MM.1S (cell line): ENCODE measurements around the gene FANCC.

Source experiments
- DNase-seq: peaks from one replicate; pipeline ENCODE4 v3.0.0-alpha.2; 2015
- H2AFZ ChIP-seq: fragments of 300-600 bp; sonication (generic); 2 replicates; pipeline ENCODE4 v1.6.0; 2016; ENCODE audit warnings: antibody characterized with exemption, low read length
- H3F3A ChIP-seq: fragments of 300-600 bp; sonication (generic); 2 replicates; pipeline ENCODE4 v1.6.1; 2016; ENCODE audit warnings: mild to moderate bottlenecking, antibody characterized with exemption, low read length, moderate library complexity, mixed read lengths; ENCODE audit not compliant: insufficient read depth
- H3K27ac ChIP-seq: fragments of 300-600 bp; sonication (generic); 2 replicates; pipeline ENCODE4 v1.5.1; 2016; ENCODE audit warnings: mild to moderate bottlenecking, low read length
- H3K27me3 ChIP-seq: fragments of 300-600 bp; sonication (generic); replicated peaks from 2 replicates; pipeline ENCODE4 v1.6.0; 2016; ENCODE audit warnings: low read length; ENCODE audit not compliant: insufficient read depth
- H3K36me3 ChIP-seq: fragments of 300-600 bp; sonication (generic); replicated peaks from 2 replicates; pipeline ENCODE4 v1.6.1; 2016; ENCODE audit warnings: mild to moderate bottlenecking, low read length, mixed read lengths; ENCODE audit not compliant: insufficient read depth
- H3K4me1 ChIP-seq: fragments of 300-600 bp; sonication (generic); 2 replicates; pipeline ENCODE4 v1.6.1; 2016; ENCODE audit warnings: low read length, mixed read lengths
- H3K4me2 ChIP-seq: fragments of 300-600 bp; sonication (generic); 2 replicates; pipeline ENCODE4 v1.6.0; 2016; ENCODE audit warnings: low read depth, low read length
- H3K4me3 ChIP-seq: fragments of 300-600 bp; sonication (generic); 2 replicates; pipeline ENCODE4 v1.5.1; 2016; ENCODE audit warnings: low read length, mixed read lengths
- H3K79me2 ChIP-seq: fragments of 300-600 bp; sonication (generic); 2 replicates; pipeline ENCODE4 v1.6.1; 2016; ENCODE audit warnings: mixed run types, low read length, mixed read lengths
- H3K9ac ChIP-seq: fragments of 300-600 bp; sonication (generic); 2 replicates; pipeline ENCODE4 v1.6.1; 2016; ENCODE audit warnings: low read length, mixed read lengths
- H3K9me2 ChIP-seq: fragments of 300-600 bp; sonication (generic); replicated peaks from 2 replicates; pipeline ENCODE4 v1.6.1; 2016; ENCODE audit warnings: mild to moderate bottlenecking, low read length, mixed read lengths; ENCODE audit not compliant: insufficient read depth
- H3K9me3 ChIP-seq: fragments of 300-600 bp; sonication (generic); replicated peaks from 2 replicates; pipeline ENCODE4 v1.6.1; 2016; ENCODE audit warnings: mild to moderate bottlenecking, low read length, mixed read lengths; ENCODE audit not compliant: insufficient read depth
- H4K20me1 ChIP-seq: fragments of 300-600 bp; sonication (generic); 2 replicates; pipeline ENCODE4 v1.6.1; 2016; ENCODE audit warnings: mild to moderate bottlenecking, low read length, moderate library complexity, mixed read lengths; ENCODE audit not compliant: insufficient read depth
- EZH2 ChIP-seq: fragments of 300-600 bp; sonication (generic); optimal IDR thresholded peaks from 2 replicates; pipeline ENCODE3; 2017; ENCODE audit warnings: low read depth, mild to moderate bottlenecking, antibody characterized with exemption, low read length, mixed read lengths
- EZH2phosphoT487 ChIP-seq: fragments of 300-600 bp; sonication (generic); IDR thresholded peaks from 2 replicates; pipeline ENCODE4 v1.6.1; 2018; ENCODE audit warnings: antibody characterized with exemption, low read length
- TF ChIP-seq, protein P1 (sequence below): fragments of 300-600 bp; sonication (generic); IDR thresholded peaks from 2 replicates; pipeline ENCODE4 v1.5.1; 2016; ENCODE audit warnings: antibody characterized with exemption, low read length, mixed read lengths

Gene FANCC

GRCh38 chr9:95085036-95085770 lies 232.3 kb downstream of the FANCC start:
- Histone ChIP-seq H3K9me3 (no peaks in the 10 kb centered on the region), H3K4me1 (no peaks in the 10 kb centered on the region), H3K27me3 (no peaks in the 10 kb centered on the region), H4K20me1 (no peaks in the 10 kb centered on the region), H3K9me2 (no peaks in the 10 kb centered on the region), H3K9ac (no peak overlapping the region), H3K4me2 (no peak overlapping the region), H3K79me2 (no peaks in the 10 kb centered on the region), H3K4me3 (no peak overlapping the region), H3K27ac (no peak overlapping the region), H3K36me3 (no peaks in the 10 kb centered on the region; the same call in 1 of the 2 replicates), H3F3A (no peaks in the 10 kb centered on the region), H2AFZ (no peak overlapping the region)
- TF ChIP-seq EZH2 (no peak), EZH2phosphoT487 (no peak)
- TF ChIP-seq, protein P1, sequence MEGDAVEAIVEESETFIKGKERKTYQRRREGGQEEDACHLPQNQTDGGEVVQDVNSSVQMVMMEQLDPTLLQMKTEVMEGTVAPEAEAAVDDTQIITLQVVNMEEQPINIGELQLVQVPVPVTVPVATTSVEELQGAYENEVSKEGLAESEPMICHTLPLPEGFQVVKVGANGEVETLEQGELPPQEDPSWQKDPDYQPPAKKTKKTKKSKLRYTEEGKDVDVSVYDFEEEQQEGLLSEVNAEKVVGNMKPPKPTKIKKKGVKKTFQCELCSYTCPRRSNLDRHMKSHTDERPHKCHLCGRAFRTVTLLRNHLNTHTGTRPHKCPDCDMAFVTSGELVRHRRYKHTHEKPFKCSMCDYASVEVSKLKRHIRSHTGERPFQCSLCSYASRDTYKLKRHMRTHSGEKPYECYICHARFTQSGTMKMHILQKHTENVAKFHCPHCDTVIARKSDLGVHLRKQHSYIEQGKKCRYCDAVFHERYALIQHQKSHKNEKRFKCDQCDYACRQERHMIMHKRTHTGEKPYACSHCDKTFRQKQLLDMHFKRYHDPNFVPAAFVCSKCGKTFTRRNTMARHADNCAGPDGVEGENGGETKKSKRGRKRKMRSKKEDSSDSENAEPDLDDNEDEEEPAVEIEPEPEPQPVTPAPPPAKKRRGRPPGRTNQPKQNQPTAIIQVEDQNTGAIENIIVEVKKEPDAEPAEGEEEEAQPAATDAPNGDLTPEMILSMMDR = no peak
- no peak for DNase-seq

GRCh38 chr9:95084254-95084934 lies 233.1 kb downstream of the FANCC start:
- Histone ChIP-seq H3K4me3 (no peak overlapping the region), H4K20me1 (no peaks in the 10 kb centered on the region), H3K27me3 (no peaks in the 10 kb centered on the region), H3K79me2 (no peaks in the 10 kb centered on the region), H3K9me3 (no peaks in the 10 kb centered on the region), H3F3A (no peaks in the 10 kb centered on the region), H2AFZ (no peak overlapping the region), H3K4me2 (no peak overlapping the region), H3K9ac (no peak overlapping the region), H3K9me2 (no peaks in the 10 kb centered on the region), H3K36me3 (no peaks in the 10 kb centered on the region; the same call in 1 of the 2 replicates), H3K27ac (no peak overlapping the region), H3K4me1 (no peaks in the 10 kb centered on the region)
- no peak for DNase-seq
- no peak for TF ChIP-seq EZH2
- TF ChIP-seq, protein P1 = no peak
- TF ChIP-seq EZH2phosphoT487 = no peak

- Histone ChIP-seq H3K27ac (no peak overlapping the region), H4K20me1 (no peaks in the 10 kb centered on the region), H3K9me3 (no peaks in the 10 kb centered on the region), H3K79me2 (no peaks in the 10 kb centered on the region), H3K4me1 (no peaks in the 10 kb centered on the region), H3F3A (no peaks in the 10 kb centered on the region), H2AFZ (no peak overlapping the region), H3K4me2 (no peak overlapping the region), H3K9me2 (no peaks in the 10 kb centered on the region), H3K4me3 (no peak overlapping the region), H3K27me3 (no peaks in the 10 kb centered on the region), H3K36me3 (no peaks in the 10 kb centered on the region; the same call in 1 of the 2 replicates), H3K9ac (no peak overlapping the region)
- DNase-seq = no peak
- no peak for TF ChIP-seq EZH2phosphoT487
- TF ChIP-seq, protein P1 = no peak
- TF ChIP-seq EZH2 = no peak
Measured at GRCh38 chr9:95083086-95083768, 234.3 kb downstream of the FANCC start.
